A549 (cell line): ENCODE data around the gene NTRK2. TPM values are rescaled to one million over a fixed set of nuclear protein-coding genes. Genes with fewer than 3 reads are reported as not detected.

Source experiments
- ATAC-seq, 2 experiments: fragments of 200-7000 bp in 1 of 2; fragments of >200 bp in 1 of 2; cut with Nextera tagmentation in 1 of 2; cut with Tn5 transposase in 1 of 2; 3 replicates each; pipeline versions ENCODE4 v1.8.0 to v1.9.1; 2018 to 2020; ENCODE audit warnings: mild to moderate bottlenecking in 1 of 2, moderate library complexity in 1 of 2
- CTCF ChIA-PET: fragments of 300-600 bp; sonication (Branson Sonifier 250); formaldehyde crosslinking; extraction: SDS; loops from one replicate; lab custom pipeline; 2021; ENCODE audit warnings: antibody characterized with exemption, inconsistent platforms; lab: Yijun Ruan, JAX
- POLR2A ChIA-PET: fragments of 350-600 bp; formaldehyde crosslinking; extraction: SDS; loops from one replicate; lab custom pipeline; 2021; ENCODE audit warnings: antibody characterized with exemption, inconsistent platforms; lab: Yijun Ruan, JAX
- DNase-seq, 2 experiments: peaks; one replicate each; pipeline versions ENCODE4 v3.0.0 to v3.0.0-alpha.2; 2011 to 2016; ENCODE audit warnings: low read depth in 1 of 2, low spot score in 1 of 2
- FAIRE-seq: peaks from 2 replicates; lab custom pipeline; 2011; peaks lifted over from hg19 to GRCh38; lab: Jason Lieb, UNC
- H3K27ac ChIP-seq, 2 experiments: fragments of >200 bp; sonication (Bioruptor Twin); formaldehyde crosslinking; 3 replicates each; pipeline ENCODE4 v1.5.1; 2016 to 2017
- H3K4me1 ChIP-seq: fragments of >200 bp; sonication (Bioruptor Twin); formaldehyde crosslinking; 3 replicates; pipeline ENCODE4 v1.6.1; 2016
- H3K4me2 ChIP-seq: fragments of >200 bp; sonication (Bioruptor Twin); formaldehyde crosslinking; 3 replicates; pipeline ENCODE4 v1.6.1; 2016
- H3K4me3 ChIP-seq: fragments of >200 bp; sonication (Bioruptor Twin); formaldehyde crosslinking; 3 replicates; pipeline ENCODE4 v1.5.1; 2016
- H3K9me3 ChIP-seq: fragments of >200 bp; sonication (Bioruptor Twin); formaldehyde crosslinking; 3 replicates; pipeline ENCODE4 v1.6.1; 2016
- BHLHE40 ChIP-seq: IDR thresholded peaks from 2 replicates; pipeline ENCODE4 v1.6.1; 2012; ENCODE audit warnings: low read depth, low read length, inconsistent platforms
- CBX8 ChIP-seq: fragments of 200-600 bp; sonication (generic); IDR thresholded peaks from 2 replicates; pipeline ENCODE4 v1.6.1; 2016
- CEBPB ChIP-seq, 2 experiments: fragments of >200 bp in 1 of 2; sonication (Bioruptor Twin) in 1 of 2; formaldehyde crosslinking in 1 of 2; IDR thresholded peaks; 2 replicates each; pipeline ENCODE4 v1.6.1; 2012 to 2016
- CTCF ChIP-seq: fragments of >200 bp; sonication (Bioruptor Twin); formaldehyde crosslinking; IDR thresholded peaks from 3 replicates; pipeline ENCODE4 v1.5.1; 2016
- E2F6 ChIP-seq: IDR thresholded peaks from 2 replicates; pipeline ENCODE4 v1.6.1; 2012; ENCODE audit warnings: low read depth, borderline replicate concordance
- EHF ChIP-seq: fragments of 250-450 bp; sonication (Bioruptor Pico); IDR thresholded peaks from 2 replicates; pipeline ENCODE4 v1.5.0; 2020; ENCODE audit warnings: mild to moderate bottlenecking
- FOXS1 ChIP-seq: fragments of 250-450 bp; sonication (Bioruptor Pico); IDR thresholded peaks from 2 replicates; pipeline ENCODE4 v1.5.0; 2020; ENCODE audit warnings: mild to moderate bottlenecking, moderate library complexity
- GATA3 ChIP-seq: IDR thresholded peaks from 2 replicates; pipeline ENCODE4 v1.6.1; 2012; ENCODE audit warnings: borderline replicate concordance
- HES2 ChIP-seq: fragments of >200 bp; sonication (Bioruptor Twin); formaldehyde crosslinking; IDR thresholded peaks from 2 replicates; pipeline ENCODE4 v1.6.1; 2016
- HMGXB4 ChIP-seq: fragments of 250-450 bp; sonication (Bioruptor Pico); IDR thresholded peaks from 2 replicates; pipeline ENCODE4 v1.5.0; 2021; ENCODE audit warnings: mild to moderate bottlenecking, moderate library complexity, borderline replicate concordance
- HOXB13 ChIP-seq: fragments of 250-450 bp; sonication (Bioruptor Pico); IDR thresholded peaks from 2 replicates; pipeline ENCODE4 v1.5.0; 2020; ENCODE audit warnings: low read depth, mild to moderate bottlenecking, moderate library complexity
- JUNB ChIP-seq: fragments of >200 bp; sonication (Bioruptor Twin); formaldehyde crosslinking; IDR thresholded peaks from 2 replicates; pipeline ENCODE4 v1.6.1; 2016
- KDM5A ChIP-seq: fragments of 200-600 bp; sonication (generic); IDR thresholded peaks from 2 replicates; pipeline ENCODE4 v1.6.1; 2016; ENCODE audit warnings: antibody characterized with exemption, mild to moderate bottlenecking
- MAFK ChIP-seq: fragments of 450-650 bp; IDR thresholded peaks from 2 replicates; pipeline ENCODE4 v1.6.1; 2014; ENCODE audit not compliant: partially characterized antibody
- MAZ ChIP-seq: fragments of 150-350 bp; IDR thresholded peaks from 2 replicates; pipeline ENCODE4 v1.6.1; 2014; ENCODE audit warnings: antibody characterized with exemption, low read depth, low read length, borderline replicate concordance
- NFE2L2 ChIP-seq: fragments of 150-350 bp; conservative IDR thresholded peaks from 2 replicates; pipeline ENCODE4 v1.6.1; 2014; ENCODE audit warnings: low read length
- NPAS2 ChIP-seq: fragments of 250-450 bp; sonication (Bioruptor Pico); IDR thresholded peaks from 2 replicates; pipeline ENCODE4 v1.8.0; 2022; ENCODE audit warnings: mild to moderate bottlenecking, moderate library complexity, borderline replicate concordance
- NR3C1 ChIP-seq: fragments of >200 bp; sonication (Bioruptor Twin); formaldehyde crosslinking; IDR thresholded peaks from 3 replicates; pipeline ENCODE4 v1.6.1; 2017
- POLR2A ChIP-seq: IDR thresholded peaks from 2 replicates; pipeline ENCODE4 v1.6.1; 2012; ENCODE audit warnings: mild to moderate bottlenecking, low read length
- RCOR1 ChIP-seq: fragments of 150-350 bp; IDR thresholded peaks from 2 replicates; pipeline ENCODE4 v1.6.1; 2014; ENCODE audit warnings: antibody characterized with exemption, low read length, low read depth
- RNF2 ChIP-seq: fragments of 200-600 bp; sonication (generic); IDR thresholded peaks from 2 replicates; pipeline ENCODE4 v1.6.1; 2016; ENCODE audit warnings: low read depth, mild to moderate bottlenecking, antibody characterized with exemption, moderate library complexity, borderline replicate concordance
- TP53 ChIP-seq: fragments of 250-450 bp; sonication (Bioruptor Pico); IDR thresholded peaks from 2 replicates; pipeline ENCODE4 v1.5.0; 2021; ENCODE audit warnings: mild to moderate bottlenecking, moderate library complexity
- ZFP36 ChIP-seq: fragments of 450-650 bp; IDR thresholded peaks from 2 replicates; pipeline ENCODE4 v1.6.1; 2014; ENCODE audit warnings: borderline replicate concordance; ENCODE audit not compliant: partially characterized antibody
- WGBS: methylation state at CpG from one replicate; pipeline ENCODE4 v1.1.6; 2017; ENCODE audit errors: missing lambda C conversion rate; 5-methylcytosine and 5-hydroxymethylcytosine counted together
- polyA plus RNA-seq, 4 experiments: library from polyadenylated mRNA; depleted of rRNA in 3 of 4; stranded (reverse); fragments of >200 nt; fragmentation: RNase III in 1 of 4; extraction: RNeasy Plus Mini Kit Qiagen cat#74134 plus additional on column Dnase treatment in 1 of 4; gene quantifications; 2 replicates in 3 of 4; 3 replicates in 1 of 4; pipeline ENCODE4 v1.2.3, GENCODE V29; 2011 to 2017

Gene NTRK2
- polyA plus RNA-seq, 2 of the 4 experiments (the other 2 are of a cell fraction), result 0.03 TPM

GRCh38 chr9:84698323-84698722 lies 28.8 kb downstream of the NTRK2 start:
- WGBS, result 39% methylated on average over 2 of the region's 2 CpGs
- Histone ChIP-seq H3K9me3 (no peaks in the 10 kb centered on the region), H3K4me1 (no peaks in the 10 kb centered on the region), H3K4me3 (no peak overlapping the region), H3K27ac (no peak overlapping the region), H3K4me2 (no peak overlapping the region)
- FAIRE-seq, result no peak
- ATAC-seq, result no peak
- DNase-seq, result no peak
- TF ChIP-seq POLR2A (no peak), TP53 (no peak), MAZ (no peak), BHLHE40 (no peak), JUNB (no peak), ZFP36 (no peak), EHF (CRISPR knock-in tag) (no peak), KDM5A (no peak), RNF2 (no peak), GATA3 (no peak)
- ChIA-PET CTCF (interaction anchor here (0.6 to 2.8 kb wide), 13 partner anchors 18 to 560 kb away, joined by 3 to 20 read pairs (median 3); no protein-coding TSS in a partner anchor), POLR2A (no interaction called here)

- CTCF ChIA-PET, result no interaction called here
- DNase-seq, result no peak
- Histone ChIP-seq H3K9me3 (no peaks in the 10 kb centered on the region), H3K4me2 (no peak overlapping the region), H3K27ac (no peak overlapping the region), H3K4me1 (no peaks in the 10 kb centered on the region), H3K4me3 (no peak overlapping the region)
- ATAC-seq, result no peak
- TF ChIP-seq NR3C1, result no peak
- no peak for TF ChIP-seq HES2
- TF ChIP-seq HMGXB4, result no peak
- no peak for TF ChIP-seq NFE2L2
- TF ChIP-seq FOXS1 (CRISPR knock-in tag), result no peak
- no peak for TF ChIP-seq E2F6
- no peak for TF ChIP-seq MAFK
- no peak for TF ChIP-seq HOXB13 (CRISPR knock-in tag)
- no peak for TF ChIP-seq CBX8
- TF ChIP-seq NPAS2 (CRISPR knock-in tag), result no peak
- no peak for TF ChIP-seq CEBPB (IDR thresholded peaks at IDR 0.05)
- TF ChIP-seq KDM5A, result no peak
- 4% methylated on average over 1 of the region's 1 CpG for WGBS
- POLR2A ChIA-PET, result no interaction called here
- no peak for FAIRE-seq
Measured at GRCh38 chr9:84699984-84700383, 30.5 kb downstream of the NTRK2 start.

- 43% methylated on average over 6 of the region's 6 CpGs for WGBS
- ChIA-PET POLR2A (no interaction called here), CTCF (interaction anchor here (1.2 kb wide), 1 partner anchor 33 kb away, joined by 3 read pairs; no protein-coding TSS in a partner anchor)
- H3K4me1 ChIP-seq, result no peaks in the 10 kb centered on the region
- no peak for ATAC-seq
- no peak overlapping the region for H3K27ac ChIP-seq
- H3K9me3 ChIP-seq, result no peaks in the 10 kb centered on the region
- no peak for FAIRE-seq
- no peak overlapping the region for H3K4me2 ChIP-seq
- no peak for TF ChIP-seq RCOR1
- no peak for TF ChIP-seq CTCF
- H3K4me3 ChIP-seq, result no peak overlapping the region
- no peak for DNase-seq
Measured at GRCh38 chr9:84701801-84702200, 32.3 kb downstream of the NTRK2 start.
